Endothelial cell (in vitro differentiated cells): ENCODE results near the gene MMP17. TPM values are rescaled to one million over a fixed set of nuclear protein-coding genes. Genes with fewer than 3 reads are reported as not detected.
"Not testable (repeated sequence)": the region's sequence is repeated elsewhere in the genome, so short reads cannot be mapped to it uniquely, and the experiment has no call there.

Source experiments
- DNase-seq: peaks from one replicate; pipeline ENCODE4 v3.0.0; 2021; ENCODE audit warnings: low spot score
- H3K27ac Mint-ChIP-seq: one replicate; pipeline ENCODE4 v1.8.0; 2021; ENCODE audit warnings: mixed read lengths, inconsistent platforms; ENCODE audit not compliant: unreplicated experiment
- H3K27me3 Mint-ChIP-seq: one replicate; pipeline ENCODE4 v1.8.0; 2021; ENCODE audit warnings: mild to moderate bottlenecking, moderate library complexity, mixed read lengths, inconsistent platforms; ENCODE audit not compliant: unreplicated experiment
- H3K36me3 Mint-ChIP-seq: one replicate; pipeline ENCODE4 v1.8.0; 2021; ENCODE audit warnings: mild to moderate bottlenecking, low read depth, mixed read lengths, inconsistent platforms; ENCODE audit not compliant: unreplicated experiment
- H3K4me1 Mint-ChIP-seq: one replicate; pipeline ENCODE4 v1.8.0; 2021; ENCODE audit warnings: mild to moderate bottlenecking, mixed read lengths, inconsistent platforms; ENCODE audit not compliant: unreplicated experiment
- H3K4me3 Mint-ChIP-seq: one replicate; pipeline ENCODE4 v1.8.0; 2021; ENCODE audit warnings: mild to moderate bottlenecking, mixed read lengths, inconsistent platforms; ENCODE audit not compliant: unreplicated experiment
- H3K9me3 Mint-ChIP-seq: one replicate; pipeline ENCODE4 v1.8.0; 2021; ENCODE audit warnings: mixed read lengths, inconsistent platforms; ENCODE audit not compliant: unreplicated experiment
- total RNA-seq: library from RNA; stranded (reverse); fragmentation: NEBNext Ultra II Directional; extraction: Animal tissue kit (Norgen Biotek cat#: 25700); gene quantifications from one replicate; pipeline ENCODE4 v1.2.1, GENCODE V29; 2021; ENCODE audit not compliant: unreplicated experiment
- TF ChIP-seq, protein P1 (sequence below): fragments of 200-600 bp; sonication (generic); IDR thresholded peaks from one replicate; pipeline ENCODE4 v1.5.0; 2021; ENCODE audit warnings: antibody characterized with exemption; ENCODE audit not compliant: unreplicated experiment

Gene MMP17
- total RNA-seq, 1 donor from 2014 or later: 6.3 TPM

DNA sequence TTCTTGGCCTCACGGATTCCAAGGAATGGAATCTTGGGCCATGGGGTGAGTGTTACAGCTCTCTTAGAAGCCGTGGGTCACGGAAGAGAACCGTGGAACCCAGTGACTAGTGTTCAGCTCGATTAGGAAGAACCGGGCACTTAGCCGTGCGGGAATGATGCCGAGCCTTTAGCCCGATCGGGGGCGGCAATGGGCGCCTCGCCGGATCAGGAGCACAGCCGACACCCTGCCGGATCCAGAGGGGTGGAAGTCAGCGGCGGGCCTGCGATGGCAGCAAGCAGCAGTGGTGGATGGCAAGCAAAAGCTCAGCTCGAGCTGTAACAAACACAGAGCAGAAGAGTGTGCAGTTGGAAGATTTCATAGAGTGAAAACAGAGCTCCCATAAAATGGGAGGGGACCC is 45.1 kb downstream of the MMP17 start:
- no peak overlapping the region for H3K27ac Mint-ChIP-seq
- peaks cover 3% of the 10 kb centered on the region for H3K36me3 Mint-ChIP-seq
- no peak for DNase-seq
- peaks cover 4% of the 10 kb centered on the region for H3K9me3 Mint-ChIP-seq
- TF ChIP-seq, protein P1, sequence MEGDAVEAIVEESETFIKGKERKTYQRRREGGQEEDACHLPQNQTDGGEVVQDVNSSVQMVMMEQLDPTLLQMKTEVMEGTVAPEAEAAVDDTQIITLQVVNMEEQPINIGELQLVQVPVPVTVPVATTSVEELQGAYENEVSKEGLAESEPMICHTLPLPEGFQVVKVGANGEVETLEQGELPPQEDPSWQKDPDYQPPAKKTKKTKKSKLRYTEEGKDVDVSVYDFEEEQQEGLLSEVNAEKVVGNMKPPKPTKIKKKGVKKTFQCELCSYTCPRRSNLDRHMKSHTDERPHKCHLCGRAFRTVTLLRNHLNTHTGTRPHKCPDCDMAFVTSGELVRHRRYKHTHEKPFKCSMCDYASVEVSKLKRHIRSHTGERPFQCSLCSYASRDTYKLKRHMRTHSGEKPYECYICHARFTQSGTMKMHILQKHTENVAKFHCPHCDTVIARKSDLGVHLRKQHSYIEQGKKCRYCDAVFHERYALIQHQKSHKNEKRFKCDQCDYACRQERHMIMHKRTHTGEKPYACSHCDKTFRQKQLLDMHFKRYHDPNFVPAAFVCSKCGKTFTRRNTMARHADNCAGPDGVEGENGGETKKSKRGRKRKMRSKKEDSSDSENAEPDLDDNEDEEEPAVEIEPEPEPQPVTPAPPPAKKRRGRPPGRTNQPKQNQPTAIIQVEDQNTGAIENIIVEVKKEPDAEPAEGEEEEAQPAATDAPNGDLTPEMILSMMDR: no peak
- H3K27me3 Mint-ChIP-seq: peaks cover 10% of the 10 kb centered on the region
- H3K4me3 Mint-ChIP-seq: no peak overlapping the region
- peaks cover 2% of the 10 kb centered on the region for H3K4me1 Mint-ChIP-seq

DNA sequence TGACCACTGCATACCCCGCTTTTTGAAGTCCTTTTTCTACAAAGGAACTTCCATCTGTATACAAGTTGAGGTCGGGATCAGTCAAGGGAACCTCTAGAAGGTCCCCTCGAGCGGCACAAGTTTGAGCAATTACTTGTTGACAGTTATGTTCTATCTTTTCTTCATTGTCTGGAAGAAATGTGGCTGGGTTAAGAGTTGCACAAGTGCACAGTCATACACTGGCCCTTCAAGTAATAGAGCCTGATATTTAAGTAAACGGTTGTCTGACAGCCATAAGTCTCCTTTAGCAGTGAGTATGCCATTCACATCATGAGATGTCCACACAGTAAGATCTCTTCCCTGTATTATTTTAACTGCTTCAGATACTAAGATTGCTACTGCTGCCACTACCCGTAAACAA is 46.8 kb downstream of the MMP17 start:
- H3K9me3 Mint-ChIP-seq, H3K27ac Mint-ChIP-seq, H3K36me3 Mint-ChIP-seq, H3K4me3 Mint-ChIP-seq, DNase-seq: not testable (repeated sequence)
- peaks cover 10% of the 10 kb centered on the region for H3K27me3 Mint-ChIP-seq
- H3K4me1 Mint-ChIP-seq: peaks cover 11% of the 10 kb centered on the region

DNA sequence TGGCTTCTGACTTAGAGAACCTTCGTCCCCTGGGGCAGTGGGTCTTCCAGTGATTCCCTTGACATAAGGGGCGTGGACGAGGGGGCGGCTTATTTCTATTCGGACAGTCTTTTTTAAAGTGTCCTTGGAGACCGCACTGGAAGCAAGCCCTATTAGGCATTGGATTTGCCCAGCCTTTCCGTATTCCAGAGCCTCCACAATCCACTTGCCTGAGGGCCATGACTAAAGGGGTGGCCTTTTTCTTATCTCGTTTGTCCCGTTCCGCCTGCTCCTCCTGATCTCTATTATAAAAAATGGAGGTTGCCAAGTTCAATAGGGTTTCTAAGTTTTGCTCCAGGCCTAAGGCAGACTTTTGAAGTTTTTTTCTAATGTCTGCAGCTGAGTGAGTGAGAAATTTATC is 49.0 kb downstream of the MMP17 start:
- DNase-seq, H3K36me3 Mint-ChIP-seq, H3K9me3 Mint-ChIP-seq, H3K27me3 Mint-ChIP-seq, H3K4me3 Mint-ChIP-seq, H3K27ac Mint-ChIP-seq, H3K4me1 Mint-ChIP-seq: not testable (repeated sequence)

DNA sequence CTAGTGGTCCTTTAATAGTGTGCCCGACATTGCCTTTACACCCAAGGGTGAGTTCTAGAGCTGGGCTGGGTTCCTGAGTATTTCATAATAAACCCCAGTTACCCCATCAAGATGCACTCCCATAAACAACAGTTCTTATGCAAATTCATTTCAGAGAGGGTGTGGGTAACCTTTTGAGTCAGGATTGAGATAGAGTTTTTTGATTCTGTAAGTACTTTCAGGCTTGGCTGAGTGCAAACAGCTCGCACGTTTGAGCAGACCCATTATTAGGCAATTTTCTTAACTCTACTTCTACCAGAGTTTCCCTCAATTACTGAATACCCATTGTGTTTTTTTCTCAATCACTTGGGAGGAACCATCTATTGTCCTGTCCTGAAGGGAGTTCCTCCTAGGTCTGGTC is 50.2 kb downstream of the MMP17 start:
- not testable (repeated sequence) for DNase-seq, H3K27ac Mint-ChIP-seq, H3K36me3 Mint-ChIP-seq, H3K4me3 Mint-ChIP-seq, H3K27me3 Mint-ChIP-seq, H3K4me1 Mint-ChIP-seq, H3K9me3 Mint-ChIP-seq

DNA sequence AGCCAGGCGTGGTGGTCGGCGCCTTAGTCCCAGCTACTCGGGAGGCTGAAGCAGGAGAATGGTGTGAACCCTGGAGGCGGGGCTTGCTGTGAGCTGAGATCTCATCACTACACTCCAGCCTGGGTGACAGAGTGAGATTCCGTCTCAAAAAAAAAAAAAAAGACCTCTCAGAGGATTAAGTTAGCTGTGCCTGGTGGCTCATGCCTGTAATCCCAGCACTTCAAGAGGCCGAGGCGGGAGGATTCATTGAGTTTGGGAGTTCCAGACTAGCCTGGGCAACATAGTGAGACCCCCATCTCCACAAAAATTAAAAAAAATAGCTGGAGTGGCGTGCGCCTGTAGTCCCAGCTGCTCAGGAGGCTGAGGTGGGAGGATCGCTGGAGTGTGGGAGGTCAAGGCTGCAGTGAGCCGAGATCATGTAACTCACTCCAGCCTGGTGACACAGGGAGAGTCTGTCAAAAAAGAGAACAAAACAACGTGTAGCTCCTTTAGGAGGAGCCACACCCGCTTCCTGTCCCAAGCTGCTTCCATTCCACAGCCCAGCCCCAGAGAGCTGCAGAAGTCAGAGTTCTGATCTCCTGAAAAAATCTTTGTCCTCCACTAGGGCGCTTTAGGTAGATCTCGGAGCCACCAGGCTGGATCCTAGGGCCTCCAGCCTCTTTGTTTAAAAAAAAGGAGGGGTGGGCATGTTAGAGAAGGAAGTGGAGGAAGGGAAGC is 54.8 kb downstream of the MMP17 start:
- Mint-ChIP-seq H3K27ac (no peak overlapping the region), H3K9me3 (peaks cover 6% of the 10 kb centered on the region), H3K4me3 (no peak overlapping the region), H3K4me1 (peaks cover 10% of the 10 kb centered on the region), H3K27me3 (peaks cover 1% of the 10 kb centered on the region), H3K36me3 (no peaks in the 10 kb centered on the region)
- no peak for DNase-seq
- TF ChIP-seq, protein P1: no peak

DNA sequence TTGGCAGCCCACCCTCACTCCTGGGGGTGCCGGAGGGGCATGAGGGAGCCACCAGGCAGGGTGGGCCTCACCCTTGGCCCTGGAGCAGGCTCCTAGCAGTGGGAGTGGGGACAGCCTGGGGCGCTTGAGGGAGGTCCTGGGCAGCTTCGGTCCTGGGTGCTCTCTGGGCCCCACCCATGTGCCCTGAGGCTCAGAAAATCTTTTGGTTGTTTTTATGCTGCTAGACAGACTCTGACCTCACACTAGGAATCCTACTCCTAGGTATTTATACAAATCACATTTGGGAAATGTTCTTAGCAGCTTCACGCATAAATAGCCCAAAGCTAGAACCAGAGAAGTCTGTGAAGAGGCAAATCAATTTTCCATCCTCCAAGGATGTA is 55.3 kb downstream of the MMP17 start:
- Mint-ChIP-seq H3K27me3 (peaks cover 1% of the 10 kb centered on the region), H3K9me3 (peaks cover 6% of the 10 kb centered on the region), H3K27ac (no peak overlapping the region), H3K36me3 (no peaks in the 10 kb centered on the region), H3K4me3 (no peak overlapping the region), H3K4me1 (peaks cover 9% of the 10 kb centered on the region)
- TF ChIP-seq, protein P1: no peak
- DNase-seq: no peak

DNA sequence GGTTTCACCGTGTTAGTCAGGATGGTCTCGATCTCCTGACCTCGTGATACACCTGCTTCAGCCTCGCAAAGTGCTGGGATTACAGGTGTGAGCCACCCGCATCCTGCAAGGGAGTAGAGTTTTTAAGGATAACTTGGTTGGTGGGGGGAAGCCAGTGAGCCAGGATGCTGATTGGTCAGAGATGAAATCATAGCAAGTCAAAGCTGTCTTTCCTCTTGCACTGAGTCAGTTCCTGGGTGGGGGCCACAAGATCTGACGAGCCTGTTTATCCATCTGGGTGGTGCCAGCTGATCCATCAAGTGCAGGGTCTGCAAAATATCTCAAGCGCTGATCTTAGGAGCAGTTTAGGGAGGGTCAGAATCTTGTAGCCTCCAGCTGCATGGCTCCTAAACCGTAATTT is 56.9 kb downstream of the MMP17 start:
- not testable (repeated sequence) for DNase-seq, H3K27ac Mint-ChIP-seq, H3K4me3 Mint-ChIP-seq, H3K36me3 Mint-ChIP-seq, H3K27me3 Mint-ChIP-seq, H3K9me3 Mint-ChIP-seq, H3K4me1 Mint-ChIP-seq
